Activated CD8-positive, alpha-beta memory T cell treated with anti-CD3 and anti-CD28 coated beads, Interleukin-2, amount 50 U/mL, for 1 hour (primary cell): ENCODE results near the gene STUM.

Source experiments
- DNase-seq: peaks from one replicate; pipeline ENCODE4 v3.0.0-alpha.2; 2020; ENCODE audit errors: extremely low read depth

The STUM gene

DNA sequence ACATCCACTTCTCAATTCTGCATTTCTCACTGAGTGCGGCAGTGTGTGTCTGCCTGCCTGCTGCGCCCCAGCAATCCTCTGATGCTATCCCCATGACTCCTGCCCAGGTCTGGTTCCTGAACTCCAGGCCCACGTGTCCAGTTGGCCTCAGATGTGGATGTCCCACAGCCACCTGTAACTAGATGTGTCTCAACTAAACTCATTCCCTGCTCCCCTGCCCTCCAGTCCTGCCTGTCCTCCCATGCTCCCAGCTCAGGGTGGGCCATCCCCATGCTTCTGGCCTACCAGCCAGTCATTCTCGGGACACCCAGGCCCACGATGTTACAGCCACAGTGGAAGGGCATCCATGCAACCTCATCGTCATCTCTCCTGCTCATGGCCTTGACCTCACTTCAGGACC lies 76.8 kb downstream of the STUM start:
- no peak for DNase-seq

DNA sequence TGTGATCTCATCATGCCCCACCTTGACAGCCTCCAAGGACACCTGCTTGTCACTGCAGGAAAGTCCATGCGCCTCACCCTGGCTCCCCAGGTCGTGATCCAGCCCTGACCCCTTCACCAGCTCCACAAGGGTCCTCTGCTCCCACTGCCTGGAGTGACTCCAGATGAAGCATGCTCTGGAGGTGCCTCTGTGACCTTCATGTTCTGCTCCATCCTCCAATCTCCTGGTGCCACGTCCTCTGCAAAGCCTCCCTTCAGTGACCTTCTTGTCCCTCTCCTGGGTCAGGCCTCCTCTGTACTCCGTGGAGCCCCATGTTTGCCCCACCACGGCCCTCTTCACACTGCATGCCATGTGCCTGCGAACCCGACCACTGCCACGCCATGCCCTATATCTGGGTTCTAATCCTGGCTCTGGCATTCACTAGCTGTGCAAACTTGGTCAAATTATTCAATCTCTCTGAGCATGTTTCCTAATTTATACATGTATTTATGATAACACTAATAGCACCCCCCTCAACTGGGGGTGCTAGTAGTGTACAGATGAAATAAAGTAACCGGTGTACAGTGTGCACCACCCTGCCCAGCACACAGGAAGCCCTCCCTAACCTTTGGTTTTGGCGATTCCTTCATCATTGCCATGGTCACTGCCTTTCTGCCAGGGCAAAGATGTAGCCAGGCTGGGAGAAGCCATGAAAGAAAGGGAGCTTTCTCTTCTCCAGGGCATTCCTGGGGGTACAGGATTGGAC lies 77.4 kb downstream of the STUM start:
- no peak for DNase-seq

DNA sequence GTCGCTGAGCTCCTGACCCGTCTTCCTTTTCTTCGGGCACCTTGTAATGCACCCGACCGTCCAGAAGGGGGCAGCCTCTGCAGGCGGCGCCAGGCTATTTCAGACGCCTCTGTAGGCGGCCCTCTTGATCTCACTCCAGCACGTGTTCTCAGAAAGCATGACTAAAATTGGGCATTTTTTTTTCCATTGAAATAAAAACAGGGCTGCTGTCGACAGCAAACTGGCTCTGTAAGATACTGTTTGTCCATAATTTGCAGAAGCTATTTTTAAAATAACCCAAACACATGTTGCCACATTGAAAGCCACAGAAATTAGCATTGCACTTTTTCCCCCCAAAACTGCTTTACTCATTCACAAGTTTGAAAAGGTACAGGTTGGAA lies 78.0 kb downstream of the STUM start:
- DNase-seq, result peak; percentile 43

DNA sequence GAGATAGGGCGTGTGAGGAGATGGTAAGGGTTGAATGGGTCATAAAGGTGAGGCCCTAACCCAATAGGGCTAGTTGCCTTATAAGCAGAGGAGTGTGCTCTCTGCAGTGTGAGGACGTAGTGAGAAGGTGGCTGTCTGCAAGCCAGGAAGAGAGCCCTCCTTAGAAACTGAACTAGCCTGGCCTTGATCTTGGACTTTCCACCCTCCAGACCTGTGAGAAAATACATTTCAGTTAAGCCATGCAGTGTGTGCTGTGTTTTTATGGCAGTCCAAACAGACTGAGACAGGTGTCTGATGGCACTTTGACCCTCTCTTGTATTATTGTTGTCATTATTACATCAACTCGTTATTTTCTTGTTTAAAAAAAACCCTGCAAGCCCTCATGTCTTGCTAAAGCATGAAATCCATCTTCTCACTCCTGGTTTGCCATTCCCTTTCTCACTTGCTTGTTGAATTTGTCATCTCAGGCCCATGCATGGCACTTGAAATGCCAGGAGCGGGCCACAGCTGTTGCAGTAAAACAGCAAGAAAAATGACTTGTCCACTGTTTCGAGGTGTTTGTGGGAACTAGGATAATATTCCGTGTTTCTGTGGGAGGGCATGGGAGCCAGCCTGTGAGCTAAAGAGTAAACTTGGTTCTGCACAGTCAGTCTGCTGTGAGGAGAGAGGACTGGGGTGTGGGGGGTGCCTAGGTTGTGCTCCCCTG lies 78.6 kb downstream of the STUM start:
- no peak for DNase-seq

DNA sequence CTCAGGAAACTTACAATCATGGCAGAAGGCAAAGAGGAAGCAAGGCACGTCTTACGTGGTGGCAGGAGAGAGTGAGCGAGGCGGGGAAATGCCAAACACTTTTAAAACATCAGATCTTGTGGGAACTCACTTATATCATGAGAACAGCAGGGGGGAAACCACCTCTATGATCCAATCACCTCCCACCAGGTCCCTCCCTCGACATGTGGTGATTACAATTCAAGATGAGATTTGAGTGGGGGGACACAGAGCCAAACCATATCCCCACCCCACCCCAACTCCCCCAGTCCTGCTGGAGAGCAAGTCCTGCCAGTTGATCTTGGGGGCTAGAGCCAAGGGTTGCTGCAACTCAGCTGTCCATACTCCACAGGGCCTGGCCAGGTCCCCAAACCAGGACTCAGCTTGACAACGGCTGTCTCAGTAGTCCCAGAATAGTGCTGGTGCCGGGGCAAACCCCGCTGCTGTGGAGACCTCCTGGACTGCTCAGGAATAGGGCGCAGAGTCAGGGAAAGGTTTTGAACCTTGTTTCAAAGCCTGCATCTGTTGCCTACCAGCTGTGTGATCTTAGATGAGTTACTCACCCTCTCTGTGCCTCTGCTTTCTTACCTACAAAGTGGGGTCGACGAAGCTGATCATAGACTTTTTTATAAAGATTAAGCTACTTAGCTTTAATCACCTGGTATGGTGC lies 79.5 kb downstream of the STUM start:
- DNase-seq, result no peak

DNA sequence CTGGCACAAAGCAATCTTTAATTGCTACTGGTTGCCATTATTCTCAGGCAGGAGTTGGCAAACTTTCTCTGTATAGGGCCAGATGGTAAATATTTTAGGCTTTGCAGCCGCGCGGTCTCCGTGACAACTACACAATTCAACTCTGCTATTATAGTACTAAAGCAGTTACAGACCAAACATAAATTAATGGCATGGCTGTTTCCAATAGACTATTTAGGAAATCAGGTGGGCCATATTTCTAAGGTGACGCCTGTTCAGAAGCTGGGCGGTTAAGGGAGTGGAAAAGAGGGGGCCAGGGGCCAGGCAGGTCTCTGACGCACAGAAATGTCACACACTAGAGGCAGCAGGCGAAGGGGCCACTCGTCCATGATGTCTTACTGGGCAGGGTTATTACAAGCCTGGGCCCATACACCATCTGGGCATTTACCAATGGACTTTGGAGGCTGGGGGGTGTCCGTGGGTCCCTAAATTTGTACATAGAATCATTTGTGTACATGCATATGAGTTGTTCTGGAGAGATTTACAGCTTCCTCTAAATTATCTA lies 80.1 kb downstream of the STUM start:
- DNase-seq, result no peak

DNA sequence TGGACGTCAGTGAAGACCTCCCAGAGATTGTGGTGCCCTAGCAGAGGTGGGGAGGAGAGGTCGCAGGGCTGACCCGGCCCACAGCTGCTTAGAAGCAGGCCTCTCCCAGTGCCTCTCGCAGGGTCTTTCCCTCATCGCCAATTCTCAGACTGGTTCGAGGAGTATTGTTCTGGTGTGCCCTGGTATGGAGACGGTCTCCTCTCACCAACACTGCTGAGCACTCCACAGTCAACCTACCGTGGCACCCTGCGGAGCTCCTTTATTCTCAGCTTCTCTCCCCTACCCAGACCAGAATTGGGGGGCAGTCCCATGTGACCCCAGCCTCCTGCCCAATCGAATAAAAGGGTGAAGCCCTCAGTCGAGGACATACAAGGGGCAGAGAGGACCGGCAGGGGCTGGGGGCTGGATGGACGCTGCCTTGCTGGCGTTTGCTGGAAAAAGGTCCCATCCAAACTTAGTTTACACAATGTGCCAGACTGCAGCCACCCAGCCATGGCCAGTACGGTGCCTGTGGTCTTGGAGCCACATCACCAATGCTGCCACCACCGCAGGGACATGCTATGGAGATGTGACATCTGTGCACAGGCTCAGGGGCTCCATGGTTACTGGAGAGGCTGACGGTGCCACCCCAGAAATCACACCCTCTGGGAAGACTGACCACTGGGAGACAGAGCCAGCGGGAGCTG lies 80.8 kb downstream of the STUM start:
- no peak for DNase-seq

DNA sequence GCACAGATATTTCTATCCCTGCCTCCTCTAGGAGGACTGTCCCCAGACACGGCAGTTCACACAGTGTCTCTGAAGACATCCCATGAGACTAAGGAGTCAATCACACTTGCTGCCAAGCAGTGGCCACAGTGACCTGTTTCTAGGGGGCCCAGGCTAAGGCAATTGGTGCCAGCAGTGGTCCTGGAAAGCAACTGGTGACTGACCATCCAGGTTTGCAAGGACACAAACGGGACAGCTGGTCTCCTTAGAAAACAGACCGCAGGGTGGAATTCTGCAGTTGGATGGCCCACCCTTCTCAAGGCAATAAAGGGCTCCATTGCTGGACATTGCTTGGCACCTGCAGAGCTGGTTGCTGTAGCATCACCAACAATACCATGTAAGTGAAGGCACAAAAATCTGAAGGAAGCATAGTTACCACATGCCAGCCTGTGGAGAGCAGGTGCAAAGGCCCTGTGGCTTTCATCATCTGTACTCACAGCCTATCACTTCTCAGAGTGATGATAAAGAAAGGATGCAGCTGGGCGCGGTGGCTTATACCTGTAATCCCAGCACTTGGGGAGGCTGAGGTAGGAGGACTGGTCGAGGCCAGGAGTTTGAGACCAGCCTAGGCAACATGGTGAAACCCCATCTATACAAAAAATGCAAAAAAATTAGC lies 81.5 kb downstream of the STUM start:
- DNase-seq, result no peak

DNA sequence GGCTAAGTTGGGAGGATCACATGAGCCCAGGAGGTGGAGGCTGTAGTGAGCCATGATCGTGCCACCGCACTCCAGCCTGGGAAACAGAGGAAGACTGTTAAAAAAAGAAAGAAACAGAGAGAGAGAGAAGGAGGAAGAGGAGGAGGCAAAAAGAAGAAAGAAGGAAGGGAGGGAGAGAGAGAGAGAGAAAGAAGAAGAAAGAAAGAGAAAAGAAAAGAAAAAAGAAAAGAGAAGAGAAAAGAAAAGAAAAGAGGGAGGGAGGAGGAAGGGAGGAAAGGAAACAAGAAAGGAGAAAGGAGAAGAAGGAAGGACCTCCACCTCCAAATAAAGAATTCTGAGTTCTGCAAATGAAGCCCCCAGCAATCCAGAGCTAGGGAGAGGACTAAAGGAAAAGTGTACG lies 82.0 kb downstream of the STUM start:
- no peak for DNase-seq

DNA sequence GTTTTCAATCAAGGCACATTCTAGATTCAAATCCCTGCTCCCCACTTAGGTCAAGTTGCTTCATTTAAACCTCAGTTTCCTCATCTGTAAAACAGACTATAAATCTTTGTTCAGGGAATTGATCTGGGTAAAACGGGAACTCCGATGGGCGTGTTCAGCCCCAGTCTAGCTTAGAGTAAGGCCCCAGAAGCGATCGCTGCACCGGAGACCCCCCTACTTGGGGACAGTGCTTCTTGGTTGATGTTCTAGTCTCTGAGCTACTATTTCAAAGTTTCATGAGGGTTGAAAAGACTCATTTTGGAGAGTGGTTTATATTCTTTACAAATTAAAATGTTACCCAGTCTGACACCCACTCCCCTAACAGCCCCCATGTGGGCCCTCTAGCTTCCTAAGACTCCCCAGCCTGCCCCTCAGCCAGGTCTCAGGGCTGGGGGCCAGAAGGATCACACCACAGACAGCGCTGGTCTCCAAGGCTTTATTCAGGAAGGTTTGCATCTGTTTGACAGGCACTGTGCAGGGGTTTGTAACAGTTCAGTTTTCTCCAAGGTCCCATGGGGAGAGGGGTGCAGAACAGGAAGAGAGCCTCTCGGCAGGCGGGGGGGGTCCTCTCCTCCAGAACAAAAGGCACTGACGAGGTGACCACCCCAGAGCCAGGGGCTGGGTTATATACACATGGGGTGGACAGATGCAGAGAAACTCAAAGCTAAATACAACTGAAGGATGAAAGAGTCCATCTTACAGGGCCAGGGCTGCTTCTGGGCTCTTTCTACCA lies 82.9 kb downstream of the STUM start:
- no peak for DNase-seq

DNA sequence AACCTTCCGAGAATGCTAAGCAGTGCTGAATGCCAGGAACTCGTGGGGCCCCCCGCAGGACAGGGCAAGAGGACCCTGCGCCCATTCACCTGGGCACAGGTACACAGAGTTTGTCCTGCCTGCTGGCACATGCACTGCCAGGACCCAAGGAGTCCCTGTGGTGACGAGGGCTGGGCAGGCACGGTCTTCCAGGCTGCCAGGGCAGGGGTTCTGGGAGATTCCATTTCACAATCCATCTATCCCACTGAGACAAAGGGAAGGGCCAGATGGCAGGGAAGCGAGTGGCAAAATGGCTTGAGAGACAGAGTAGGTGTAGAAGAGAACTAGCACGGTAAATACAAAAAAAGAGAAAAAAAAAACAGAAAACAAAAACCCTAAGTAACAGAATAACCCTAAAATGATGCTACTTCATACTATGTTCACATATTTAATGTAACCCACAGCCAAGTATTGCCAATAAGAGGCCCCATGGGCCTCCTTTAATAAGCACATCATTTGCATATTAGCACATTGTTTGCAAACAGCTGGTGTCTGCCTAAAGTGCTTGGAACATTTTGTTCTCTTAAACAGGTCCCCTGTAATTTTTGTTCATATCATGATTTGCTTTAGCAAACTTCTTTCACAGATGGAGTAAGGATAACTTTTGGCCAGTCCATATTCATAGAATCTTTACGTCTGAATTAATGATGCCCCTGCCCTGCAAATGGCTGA lies 83.8 kb downstream of the STUM start:
- DNase-seq, result no peak

DNA sequence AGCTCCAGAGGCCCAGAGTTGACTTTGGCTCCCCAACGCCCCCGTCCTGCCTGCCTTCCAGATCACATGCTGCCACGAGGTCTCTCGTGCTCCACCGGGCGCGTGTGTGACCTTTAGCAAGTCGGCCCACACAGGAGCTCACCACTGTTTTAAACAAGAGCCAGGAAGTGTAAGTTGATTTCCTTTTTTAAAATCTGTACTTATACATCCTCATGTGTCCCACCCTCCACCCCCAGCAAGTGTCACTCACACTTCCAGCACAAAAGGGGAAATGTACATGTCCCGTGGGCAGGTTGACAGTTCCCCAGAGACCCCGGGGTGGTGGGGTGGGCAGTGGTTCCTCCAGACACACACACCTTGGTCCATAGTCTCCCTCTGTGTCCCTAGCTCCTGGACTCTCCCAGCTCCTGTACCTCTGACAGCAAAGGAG lies 84.4 kb downstream of the STUM start:
- no peak for DNase-seq

DNA sequence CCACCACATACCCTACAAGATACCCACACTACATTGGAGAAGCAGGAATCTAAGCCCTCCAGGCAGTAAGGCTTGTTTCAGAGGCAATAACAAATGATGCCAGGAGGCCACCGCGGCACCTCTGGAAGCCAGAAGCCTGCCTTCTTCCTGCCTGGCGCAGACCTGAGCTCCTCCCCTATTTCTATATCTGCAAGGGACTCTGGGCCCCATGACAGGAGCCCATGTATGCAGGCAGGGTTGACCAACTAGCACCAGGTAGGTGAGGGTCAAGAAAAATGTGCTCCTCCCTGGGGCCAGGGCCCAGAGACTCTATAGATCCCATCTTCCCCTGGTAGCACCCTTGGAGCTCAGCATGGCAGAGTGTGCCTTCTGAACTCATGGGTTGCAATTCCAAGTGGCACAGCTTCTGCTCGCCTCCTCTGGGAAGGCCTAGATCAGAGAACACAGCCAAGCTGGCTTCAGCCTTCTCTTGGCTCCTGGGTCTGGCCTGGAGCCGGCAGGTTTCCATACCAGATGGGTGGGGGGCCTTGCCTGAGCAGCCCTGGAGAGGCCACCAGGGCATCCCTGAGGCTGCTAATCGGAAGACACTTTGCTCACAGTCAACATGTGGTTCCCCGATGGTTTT lies 85.1 kb downstream of the STUM start:
- no peak for DNase-seq

DNA sequence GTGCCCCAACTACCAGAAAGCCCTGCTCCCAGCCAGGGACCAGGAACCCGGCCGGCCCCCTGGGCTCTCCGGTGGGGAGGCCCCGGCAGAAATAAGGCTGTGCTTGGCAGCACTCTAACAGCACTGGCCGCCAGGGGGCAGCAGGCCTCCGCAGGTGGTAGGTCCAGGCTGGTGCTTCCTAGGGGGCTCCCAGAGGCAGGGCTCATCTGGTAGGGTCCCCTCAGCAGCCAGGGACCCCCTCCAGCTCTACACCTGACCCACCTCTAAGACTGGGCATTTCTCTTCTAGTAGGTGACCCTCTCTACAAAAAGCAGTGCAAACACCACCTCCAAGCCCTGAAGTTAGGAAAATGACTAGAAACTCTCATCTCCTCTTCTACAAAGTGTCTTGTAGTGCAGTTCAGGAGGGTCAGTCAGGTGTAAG lies 85.6 kb downstream of the STUM start:
- DNase-seq, result peak; percentile 72

DNA sequence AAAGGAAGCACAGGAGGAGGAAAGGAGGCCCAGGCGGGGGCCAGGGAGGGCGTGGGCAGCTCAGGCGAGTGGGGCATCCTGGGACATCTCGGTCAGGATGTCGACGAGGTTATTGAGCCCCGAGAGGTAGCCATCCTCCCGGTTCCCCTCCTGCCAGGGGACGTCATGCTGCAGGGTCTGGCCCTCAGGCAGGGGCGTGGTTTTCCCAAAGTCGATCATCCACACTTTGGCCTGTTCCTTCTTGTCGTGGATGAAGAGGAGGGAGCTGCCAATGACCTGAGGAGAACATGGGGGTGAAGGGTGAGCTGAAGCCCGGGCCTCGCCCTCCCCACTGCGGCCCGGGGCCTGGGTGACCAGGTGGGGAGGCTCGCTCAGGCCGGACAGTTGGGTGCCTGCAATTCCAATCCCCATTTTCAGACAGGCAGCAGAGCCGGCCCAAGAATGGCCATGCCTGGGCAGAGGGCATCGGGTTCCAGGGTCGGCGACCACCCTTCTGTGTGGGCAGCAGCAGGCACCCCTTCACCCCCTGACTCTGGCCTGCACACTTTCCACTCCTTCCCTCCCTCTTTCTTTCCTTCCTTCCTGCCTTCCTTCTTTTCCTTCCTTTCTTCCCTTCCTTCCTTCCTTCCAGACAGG lies 86.2 kb downstream of the STUM start:
- no peak for DNase-seq

DNA sequence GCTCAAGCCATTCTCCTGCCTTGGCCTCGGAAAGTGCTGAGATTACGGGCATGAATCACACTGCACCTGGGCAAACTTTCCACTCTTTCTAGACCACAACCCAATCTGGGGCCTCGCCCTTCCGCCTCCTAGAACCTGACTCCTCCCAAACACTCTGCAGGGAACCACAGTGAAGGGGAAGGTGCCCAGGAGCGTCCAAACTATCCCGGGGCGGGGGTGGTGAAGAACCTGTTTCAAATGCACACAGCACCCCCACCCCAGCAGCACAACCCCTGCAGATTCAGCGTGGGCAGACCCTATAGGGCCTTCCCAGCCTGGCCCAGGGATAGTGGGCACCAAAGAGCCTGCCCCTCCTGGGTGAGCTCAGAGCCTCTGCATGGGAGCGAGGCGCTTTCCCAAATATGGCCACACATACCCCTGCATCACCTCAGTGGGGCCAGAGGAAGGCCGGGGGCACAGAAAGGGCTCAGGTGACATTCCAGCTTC lies 86.9 kb downstream of the STUM start:
- DNase-seq, result no peak

DNA sequence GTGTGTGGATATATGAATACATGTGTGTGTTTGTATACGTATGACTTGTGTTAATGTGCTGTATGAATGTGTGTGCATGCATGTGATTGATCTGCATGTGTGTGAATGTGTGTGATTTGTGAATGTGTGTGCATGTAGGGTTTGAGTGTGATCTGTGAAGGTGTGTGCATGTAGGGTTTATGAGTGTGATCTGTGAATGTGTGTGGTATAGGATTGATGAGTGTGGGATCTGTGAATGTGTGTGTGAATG lies 88.2 kb downstream of the STUM start:
- DNase-seq, result no peak

DNA sequence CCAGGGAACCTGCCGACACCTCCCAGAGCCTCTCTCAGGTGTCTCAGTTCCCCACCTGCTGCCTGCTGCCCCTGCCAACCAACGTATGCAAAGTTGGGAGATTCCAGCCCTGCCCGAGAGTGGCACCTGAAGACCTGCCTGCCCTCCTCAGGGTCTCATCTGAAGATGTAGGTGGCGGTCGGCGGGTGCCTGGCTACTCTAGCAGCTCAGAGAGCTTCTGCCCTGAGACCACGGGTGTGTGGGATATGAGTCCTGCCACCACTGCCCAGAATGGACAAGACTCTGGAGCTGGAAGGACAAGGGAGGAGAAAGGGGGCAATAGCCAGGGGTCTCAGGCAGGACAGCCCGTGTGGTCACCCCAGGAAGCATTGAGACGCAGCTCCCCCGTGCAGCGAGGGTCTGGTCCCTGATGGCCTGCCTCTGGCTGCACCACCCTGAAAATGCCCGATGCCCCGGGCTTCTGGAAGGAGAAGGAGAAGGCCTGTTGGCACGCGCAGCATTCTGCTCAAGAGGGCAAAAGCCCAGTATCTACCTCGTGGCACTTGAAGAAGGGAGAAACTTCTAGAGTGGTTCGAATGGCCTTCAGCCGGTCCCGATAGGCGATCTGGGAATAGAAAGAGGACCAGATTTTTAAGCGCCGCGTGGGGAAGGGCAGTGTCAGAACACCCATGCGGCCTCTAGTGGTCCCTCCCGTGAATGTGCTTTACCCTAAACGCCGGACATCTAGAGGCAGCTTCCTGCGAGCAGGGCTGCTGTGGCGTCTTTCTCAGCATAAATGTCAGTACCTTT lies 88.8 kb downstream of the STUM start:
- no peak for DNase-seq
